Right lobe of liver (tissue), 4 donors: ENCODE data around the gene NCAM2.

Experiments used
- POLR2A ChIP-seq: fragments of 450-650 bp; IDR thresholded peaks from one replicate; pipeline ENCODE4 v1.6.1; 2017; ENCODE audit warnings: antibody characterized with exemption, mild to moderate bottlenecking
- TF ChIP-seq, protein P1 (sequence below), 4 donors: fragments of 200-600 bp in 3 of 4; fragments of 450-650 bp in 1 of 4; IDR thresholded peaks; one replicate each; pipeline versions ENCODE4 v1.5.1 to v1.8.0; 2016 to 2022; ENCODE audit warnings: antibody characterized with exemption in 4 of 4, mild to moderate bottlenecking in 2 of 4
- donor health status: DM: no; HTN: no; CAD: no.
- donor health status: DM: no; HTN: no; CAD: no.
- donor health status: DM: no; HTN: yes; CAD: no.

DNA sequence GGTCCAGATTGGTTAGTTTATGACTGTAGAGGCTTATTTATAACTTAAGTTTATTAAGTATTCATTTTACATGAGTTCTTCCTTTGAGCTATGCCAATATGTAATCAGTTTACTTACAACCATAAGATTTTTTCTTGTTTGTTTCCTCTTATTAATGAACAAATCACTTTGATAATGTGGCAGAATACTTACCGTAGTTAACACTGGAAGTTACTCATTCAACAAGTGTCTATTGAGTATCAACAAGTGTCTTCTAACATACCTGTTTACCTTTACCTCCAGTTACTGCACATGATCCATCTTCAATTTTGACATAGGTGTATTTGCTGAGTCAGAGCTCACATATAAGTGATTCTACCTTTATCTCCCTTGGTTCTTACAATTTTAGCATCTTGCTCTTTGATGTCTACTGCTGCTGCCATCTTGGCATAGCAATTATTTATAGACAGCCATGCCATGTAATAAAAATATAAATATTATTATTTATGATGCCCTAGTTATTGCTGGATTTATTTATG, 205.7 kb downstream of the NCAM2 start:
- TF ChIP-seq, protein P1, sequence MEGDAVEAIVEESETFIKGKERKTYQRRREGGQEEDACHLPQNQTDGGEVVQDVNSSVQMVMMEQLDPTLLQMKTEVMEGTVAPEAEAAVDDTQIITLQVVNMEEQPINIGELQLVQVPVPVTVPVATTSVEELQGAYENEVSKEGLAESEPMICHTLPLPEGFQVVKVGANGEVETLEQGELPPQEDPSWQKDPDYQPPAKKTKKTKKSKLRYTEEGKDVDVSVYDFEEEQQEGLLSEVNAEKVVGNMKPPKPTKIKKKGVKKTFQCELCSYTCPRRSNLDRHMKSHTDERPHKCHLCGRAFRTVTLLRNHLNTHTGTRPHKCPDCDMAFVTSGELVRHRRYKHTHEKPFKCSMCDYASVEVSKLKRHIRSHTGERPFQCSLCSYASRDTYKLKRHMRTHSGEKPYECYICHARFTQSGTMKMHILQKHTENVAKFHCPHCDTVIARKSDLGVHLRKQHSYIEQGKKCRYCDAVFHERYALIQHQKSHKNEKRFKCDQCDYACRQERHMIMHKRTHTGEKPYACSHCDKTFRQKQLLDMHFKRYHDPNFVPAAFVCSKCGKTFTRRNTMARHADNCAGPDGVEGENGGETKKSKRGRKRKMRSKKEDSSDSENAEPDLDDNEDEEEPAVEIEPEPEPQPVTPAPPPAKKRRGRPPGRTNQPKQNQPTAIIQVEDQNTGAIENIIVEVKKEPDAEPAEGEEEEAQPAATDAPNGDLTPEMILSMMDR (IDR thresholded peaks at IDR 0.05), result no peak
- TF ChIP-seq POLR2A, result no peak
